Measurements from ENCODE around the gene GRIA3. TPM values are rescaled to one million over a fixed set of nuclear protein-coding genes. Genes with fewer than 3 reads are reported as not detected.

The GRIA3 gene
- 0.59 TPM for total RNA-seq
- long read RNA-seq, result 0 reads

GRCh38 chrX:123184219-123184865 is at the start of gene GRIA3:
Gene GRIA3, plus strand, starts transcription at chrX:123184278. Its CDS starts 258 bp downstream, at chrX:123184536.
- intact Hi-C loops (cut with micrococcal nuclease), result no loop called here
- peak; percentile 62 for ATAC-seq
- no peak for DNase-seq

GRCh38 chrX:123138473-123138872 is 45.6 kb upstream of the GRIA3 start:
- ATAC-seq (peak; percentile 28), DNase-seq (no peak)
- intact Hi-C loops (cut with micrococcal nuclease), result no loop called here

- no peak for ATAC-seq
- intact Hi-C loops (cut with micrococcal nuclease), result no loop called here
- DNase-seq, result no peak
These were observed 43.6 kb upstream of the GRIA3 start for GRCh38 chrX:123140454-123140853.

DNA sequence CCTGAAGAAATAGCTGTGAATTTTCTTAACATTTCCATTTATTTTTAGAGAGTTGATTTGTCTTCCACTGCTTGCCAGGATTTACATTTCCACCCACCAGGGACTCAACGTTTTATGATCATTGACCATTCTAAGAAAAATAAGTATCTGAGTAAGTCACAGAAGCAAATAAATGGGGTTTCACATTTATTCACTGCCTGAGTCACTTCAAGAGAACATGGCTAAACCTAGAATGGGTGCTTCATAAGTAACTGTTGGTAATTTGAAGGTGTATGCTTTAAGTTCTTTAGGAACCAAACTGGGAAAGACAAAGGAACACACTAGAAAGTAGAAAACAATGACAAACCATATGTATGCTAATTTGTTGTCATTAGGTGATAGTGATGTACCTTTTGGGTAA is 43.2 kb upstream of the GRIA3 start:
- intact Hi-C loops (cut with micrococcal nuclease), result no loop called here
- DNase-seq, result no peak
- ATAC-seq, result no peak

DNA sequence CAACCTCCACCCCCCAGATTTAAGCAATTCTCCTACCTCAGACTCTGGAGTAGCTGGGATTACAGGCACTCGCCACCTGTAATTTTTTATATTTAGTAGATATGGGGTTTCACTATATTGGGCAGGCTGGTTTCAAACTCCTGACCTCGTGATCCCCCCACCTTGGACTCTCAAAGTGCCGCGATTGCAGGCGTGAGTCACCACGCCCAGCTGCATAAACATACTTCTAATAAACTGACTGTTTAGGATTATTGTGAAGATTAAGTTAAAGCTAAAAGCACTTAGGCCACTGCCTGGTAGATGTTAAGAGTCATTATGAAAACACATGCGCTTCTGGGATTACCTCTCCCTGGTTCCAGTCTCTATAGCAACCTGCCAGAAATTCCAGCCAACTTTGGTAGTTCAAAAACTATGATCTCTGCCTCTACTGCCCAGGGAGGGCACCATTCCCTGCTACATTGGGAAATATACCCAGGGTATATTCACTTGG is 30.2 kb upstream of the GRIA3 start:
- intact Hi-C loops (cut with micrococcal nuclease), result no loop called here
- DNase-seq (no peak), ATAC-seq (no peak)

DNA sequence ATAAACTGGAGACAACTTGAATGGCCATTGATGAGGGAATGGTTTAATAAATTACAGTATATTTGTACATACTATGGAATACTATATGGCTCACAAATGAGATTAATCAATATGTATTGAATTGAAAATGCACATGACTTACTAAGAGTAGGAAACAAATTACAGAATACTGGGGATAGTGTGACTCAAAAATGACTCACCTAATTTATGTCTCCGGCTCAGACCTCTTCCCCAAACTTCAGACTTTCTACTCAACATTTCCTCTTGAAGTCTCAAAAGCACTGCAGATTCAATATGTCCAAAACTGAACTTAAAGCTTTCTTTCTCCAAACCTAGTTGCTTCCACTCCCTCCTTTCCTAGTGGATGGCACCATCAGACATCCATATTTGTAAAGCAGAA is 28.8 kb upstream of the GRIA3 start:
- intact Hi-C loops (cut with micrococcal nuclease), result no loop called here
- DNase-seq (no peak), ATAC-seq (no peak)

DNA sequence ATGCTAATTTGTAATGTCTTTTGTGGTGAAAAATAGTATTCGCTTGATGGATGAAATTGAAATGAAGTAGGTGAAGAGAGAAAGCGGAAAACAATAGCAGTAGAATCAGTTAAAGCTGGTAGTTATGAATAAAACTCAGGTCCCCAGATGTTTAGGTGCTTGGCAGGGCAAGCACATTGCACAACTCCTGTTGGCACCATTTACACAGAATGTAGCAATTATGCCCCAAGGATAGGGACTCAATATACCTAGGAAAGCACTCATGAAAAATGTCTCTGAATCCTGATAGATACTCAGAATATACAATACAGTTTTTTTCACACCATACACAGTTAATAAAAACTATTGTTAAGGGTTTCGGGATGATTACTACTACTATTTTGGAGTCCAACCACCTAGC is 26.5 kb upstream of the GRIA3 start:
- ATAC-seq (no peak), DNase-seq (no peak)
- intact Hi-C loops (cut with micrococcal nuclease), result no loop called here

- DNase-seq, result no peak
- no peak for ATAC-seq
- intact Hi-C loops (cut with micrococcal nuclease), result no loop called here
These were observed 24.7 kb upstream of the GRIA3 start for GRCh38 chrX:123159403-123159802.

DNA sequence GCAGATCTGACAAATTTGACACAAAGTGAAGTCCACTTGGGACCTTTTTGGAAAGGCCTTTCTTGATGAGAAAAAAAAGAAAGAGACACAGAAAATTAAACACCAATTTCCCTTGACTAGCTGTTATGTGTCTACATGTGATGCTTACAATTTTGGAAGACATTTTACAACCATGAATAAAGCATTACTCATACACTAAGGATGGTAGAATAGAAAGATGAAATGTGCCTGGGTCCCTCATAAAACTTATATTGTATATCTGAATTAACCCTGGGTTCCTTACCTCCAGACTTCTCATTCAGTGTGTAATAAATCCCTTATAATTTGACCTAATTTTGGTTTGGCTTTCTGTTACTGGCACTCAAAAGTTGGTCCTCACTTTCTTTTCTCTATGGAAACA is 16.5 kb upstream of the GRIA3 start:
- no peak for DNase-seq
- ATAC-seq, result no peak
- intact Hi-C loops (cut with micrococcal nuclease), result no loop called here

GRCh38 chrX:123169247-123169901 is 14.7 kb upstream of the GRIA3 start:
- ATAC-seq, result no peak

DNA sequence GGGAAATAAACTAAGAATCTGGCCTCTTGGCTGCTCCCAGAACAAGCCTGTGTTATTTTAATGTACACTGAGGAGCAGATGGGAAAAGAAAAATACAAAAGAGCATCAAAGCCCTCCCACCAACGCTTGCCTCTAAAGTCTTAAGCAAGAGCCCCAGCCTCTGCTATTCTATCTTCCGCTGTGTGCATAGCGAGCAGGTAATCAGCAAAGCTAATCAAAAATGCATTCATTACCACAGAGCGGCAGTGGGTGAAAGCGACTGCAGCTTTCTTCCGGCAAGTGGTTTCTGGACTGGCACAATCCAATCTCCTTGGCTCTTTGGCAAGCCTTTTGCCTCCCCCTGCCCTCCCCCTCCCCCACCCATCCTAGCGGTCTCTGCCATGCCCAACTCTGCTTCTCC is 13.5 kb upstream of the GRIA3 start:
- DNase-seq (no peak), ATAC-seq (no peak)
- intact Hi-C loops (cut with micrococcal nuclease), result no loop called here

More at GRCh38 chrX:123169247-123169901, 14.7 kb upstream of the GRIA3 start:
- no peak for DNase-seq
- intact Hi-C loops (cut with micrococcal nuclease), result no loop called here

DNA sequence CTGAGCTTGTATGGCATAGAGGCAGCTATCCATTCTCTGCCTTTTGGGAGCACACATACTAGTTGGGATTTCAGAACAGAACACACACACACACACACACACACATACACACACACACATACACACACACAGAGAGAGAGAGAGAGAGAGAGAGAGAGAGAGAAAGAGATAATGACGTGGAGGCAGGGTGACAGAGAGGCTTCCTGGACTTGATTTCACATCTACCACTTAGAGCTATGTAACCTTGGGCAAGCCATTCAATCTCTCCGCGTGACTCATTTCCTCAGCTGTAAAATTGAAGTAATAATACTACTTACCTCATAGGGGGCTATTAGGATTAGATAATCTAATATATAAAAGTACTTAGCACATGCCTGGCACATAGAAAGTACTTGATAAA is 12.3 kb upstream of the GRIA3 start:
- DNase-seq (no peak), ATAC-seq (no peak)
- intact Hi-C loops (cut with micrococcal nuclease), result no loop called here

DNA sequence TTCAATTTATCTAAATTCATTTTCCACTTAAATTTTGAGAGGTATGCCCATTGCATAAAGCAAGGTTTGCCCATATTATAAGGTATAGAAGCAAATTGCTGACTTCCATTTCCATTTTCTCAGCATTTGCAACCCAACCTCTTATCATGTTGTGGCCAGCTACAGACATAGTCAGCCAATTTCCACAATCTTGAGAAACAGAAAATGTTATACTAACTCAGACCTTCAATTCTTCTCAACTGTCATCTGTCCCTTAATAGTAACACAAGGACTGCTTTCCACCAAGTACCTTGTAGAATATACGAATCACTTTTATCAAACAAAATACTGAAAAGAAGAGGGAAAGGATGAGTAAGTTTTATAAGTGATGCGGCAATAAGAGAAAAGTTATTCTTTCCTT is 11.2 kb upstream of the GRIA3 start:
- ATAC-seq (no peak), DNase-seq (no peak)
- intact Hi-C loops (cut with micrococcal nuclease), result no loop called here

GRCh38 chrX:123173833-123174232 is 10.2 kb upstream of the GRIA3 start:
- ATAC-seq (no peak), DNase-seq (no peak)
- intact Hi-C loops (cut with micrococcal nuclease), result no loop called here

GRCh38 chrX:123175366-123176122 is 8.5 kb upstream of the GRIA3 start:
- intact Hi-C loops (cut with micrococcal nuclease), result no loop called here
- no peak for ATAC-seq
- DNase-seq, result no peak

DNA sequence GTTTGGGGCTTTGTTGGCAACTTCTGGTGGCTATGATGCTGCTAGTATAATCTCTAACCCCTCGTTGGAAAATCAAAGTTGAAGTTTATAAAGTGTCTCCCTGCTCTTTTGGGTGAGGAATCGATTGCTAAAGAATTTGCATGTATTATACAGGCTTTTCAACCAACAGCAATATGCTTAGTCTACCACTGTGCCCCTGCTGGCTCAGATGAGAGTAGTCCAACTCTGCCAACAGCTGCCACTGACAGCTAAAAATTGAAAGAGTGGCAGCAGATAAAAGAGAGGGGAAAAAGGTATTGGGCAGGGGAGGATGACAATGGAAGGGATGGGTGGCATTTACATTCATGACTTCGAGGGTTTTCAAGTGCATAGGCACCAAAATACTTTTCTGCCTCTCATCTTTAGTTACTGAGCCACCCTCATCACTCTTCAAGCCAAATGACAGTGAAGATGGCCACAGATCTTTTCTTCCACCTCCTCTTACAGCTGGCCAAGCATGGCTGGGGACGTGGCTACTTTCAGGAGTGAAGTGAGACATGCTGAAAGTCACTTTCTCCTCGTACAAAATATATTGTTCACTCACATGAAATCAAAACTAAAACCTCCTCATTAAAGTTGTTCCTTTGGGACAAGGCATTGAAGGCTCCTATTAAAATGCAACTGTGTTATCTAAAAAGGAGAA is 2.7 kb upstream of the GRIA3 start:
- ATAC-seq, result no peak
- intact Hi-C loops (cut with micrococcal nuclease), result no loop called here
- no peak for DNase-seq

DNA sequence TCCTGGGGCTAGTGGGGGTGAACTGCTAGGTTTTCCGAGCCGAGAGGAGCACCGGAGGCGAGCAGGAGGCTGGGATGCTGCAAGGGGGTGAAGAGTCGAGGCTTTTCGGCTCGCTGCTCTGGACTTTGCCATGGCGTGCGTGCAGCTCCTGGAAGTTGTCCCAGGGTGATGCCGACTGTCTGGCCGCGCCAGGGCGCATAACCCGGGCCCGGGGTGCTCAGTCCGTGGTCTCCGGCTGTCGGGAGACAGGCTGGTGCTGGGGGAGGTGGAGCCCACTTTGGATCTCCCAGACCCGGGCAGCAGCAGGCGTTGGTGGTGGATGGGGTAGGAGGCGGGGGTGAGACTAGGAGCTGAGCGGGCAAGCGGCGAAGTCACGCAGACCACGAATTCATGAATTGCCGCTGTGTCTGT is 793 bp downstream of the GRIA3 start:
- intact Hi-C loops (cut with micrococcal nuclease), result no loop called here
- ATAC-seq, result peak; percentile 61
- DNase-seq, result no peak

DNA sequence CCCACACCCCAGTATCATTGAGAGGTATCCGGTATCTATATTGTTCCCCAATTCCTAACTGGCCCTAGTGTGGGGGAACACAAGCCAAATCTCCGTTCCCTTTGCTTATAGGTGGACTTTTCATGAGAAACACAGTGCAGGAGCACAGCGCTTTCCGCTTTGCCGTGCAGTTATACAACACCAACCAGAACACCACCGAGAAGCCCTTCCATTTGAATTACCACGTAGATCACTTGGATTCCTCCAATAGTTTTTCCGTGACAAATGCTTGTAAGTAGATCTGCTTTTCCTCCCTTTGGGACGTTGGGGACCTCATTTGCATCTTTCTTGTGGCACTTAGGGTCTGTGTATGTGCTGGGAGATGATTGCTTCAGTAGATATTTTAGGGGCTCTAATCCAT is 1.6 kb downstream of the GRIA3 start:
- intact Hi-C loops (cut with micrococcal nuclease), result no loop called here
- ATAC-seq (no peak), DNase-seq (no peak)

- ATAC-seq (no peak), DNase-seq (no peak)
- intact Hi-C loops (cut with micrococcal nuclease), result no loop called here
These were observed 2.7 kb downstream of the GRIA3 start for GRCh38 chrX:123186801-123187200.

DNA sequence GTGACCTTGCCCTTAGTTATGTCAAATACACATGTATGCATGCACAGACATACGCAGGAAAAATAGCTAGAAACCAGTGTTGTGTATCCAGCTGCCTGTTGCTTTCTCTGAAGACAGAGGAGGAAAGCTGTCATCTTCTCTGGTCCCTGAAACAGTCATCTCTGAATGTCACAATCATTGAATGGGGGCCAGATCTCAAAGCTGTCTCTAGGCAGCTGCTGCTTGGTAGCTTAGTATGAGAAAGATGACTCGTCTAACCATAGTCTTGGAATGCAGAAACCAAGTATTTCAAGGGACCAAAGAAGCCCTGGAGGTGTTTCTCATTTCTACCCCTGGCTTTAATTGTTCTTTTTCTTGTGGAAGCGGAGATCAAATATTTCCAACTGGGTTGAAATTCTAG is 4.0 kb downstream of the GRIA3 start:
- DNase-seq (no peak), ATAC-seq (no peak)
- intact Hi-C loops (cut with micrococcal nuclease), result no loop called here

Data from left ventricle myocardium superior (tissue), 1 donor.